HG02571 (cell line): ENCODE data around the gene PDE1C.

Experiments used
- ATAC-seq: cut with Tn5 transposase; IDR thresholded peaks from one replicate; pipeline ENCODE4 v1.9.1; 2021; ENCODE audit warnings: mild to moderate bottlenecking, moderate library complexity; ENCODE audit not compliant: unreplicated experiment

The PDE1C gene

GRCh38 chr7:31906479-31907171 lies 163.6 kb downstream of the PDE1C start:
- no peak for ATAC-seq

DNA sequence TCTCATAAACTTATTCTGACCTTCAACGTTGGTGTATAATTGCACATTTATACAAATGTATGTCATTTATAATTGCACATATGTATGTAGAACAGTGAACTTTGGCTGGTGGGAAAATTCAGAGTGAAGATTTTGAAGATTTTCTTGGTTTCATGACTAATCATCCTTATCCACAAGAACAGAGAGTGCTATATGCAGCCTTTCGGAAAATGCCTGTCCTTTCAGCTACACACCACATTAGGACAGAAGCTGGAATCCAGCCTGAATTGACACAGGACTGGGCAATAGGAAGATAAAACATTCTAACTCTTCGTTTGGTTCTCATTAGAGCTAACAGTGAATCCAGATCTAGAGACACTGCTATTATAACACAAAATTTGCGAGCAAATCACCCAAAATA lies 166.2 kb downstream of the PDE1C start:
- ATAC-seq, result no peak

GRCh38 chr7:31899356-31899927 lies 170.8 kb downstream of the PDE1C start:
- ATAC-seq, result no peak

GRCh38 chr7:31896925-31897324 lies 173.3 kb downstream of the PDE1C start:
- no peak for ATAC-seq

GRCh38 chr7:31894308-31894707 lies 175.9 kb downstream of the PDE1C start:
- ATAC-seq, result no peak

DNA sequence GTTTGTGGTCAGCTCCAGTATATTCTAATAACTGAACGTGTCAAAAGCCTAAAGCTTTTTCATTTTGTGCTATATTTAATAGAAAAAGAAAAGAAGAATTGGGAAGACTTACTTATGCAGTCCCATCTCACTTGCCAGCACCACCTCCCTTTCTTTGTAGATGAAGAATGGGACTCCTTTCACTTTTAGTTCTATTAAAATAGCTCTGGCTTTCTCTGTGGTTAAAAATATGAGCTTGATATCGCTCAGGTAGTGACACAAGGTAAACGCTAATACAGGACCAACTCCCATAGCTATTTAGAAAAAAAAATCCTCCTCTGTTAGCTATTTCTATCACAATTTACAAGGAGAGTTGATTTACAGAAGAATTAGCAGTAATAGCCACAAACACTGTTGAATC lies 176.8 kb downstream of the PDE1C start:
- no peak for ATAC-seq

DNA sequence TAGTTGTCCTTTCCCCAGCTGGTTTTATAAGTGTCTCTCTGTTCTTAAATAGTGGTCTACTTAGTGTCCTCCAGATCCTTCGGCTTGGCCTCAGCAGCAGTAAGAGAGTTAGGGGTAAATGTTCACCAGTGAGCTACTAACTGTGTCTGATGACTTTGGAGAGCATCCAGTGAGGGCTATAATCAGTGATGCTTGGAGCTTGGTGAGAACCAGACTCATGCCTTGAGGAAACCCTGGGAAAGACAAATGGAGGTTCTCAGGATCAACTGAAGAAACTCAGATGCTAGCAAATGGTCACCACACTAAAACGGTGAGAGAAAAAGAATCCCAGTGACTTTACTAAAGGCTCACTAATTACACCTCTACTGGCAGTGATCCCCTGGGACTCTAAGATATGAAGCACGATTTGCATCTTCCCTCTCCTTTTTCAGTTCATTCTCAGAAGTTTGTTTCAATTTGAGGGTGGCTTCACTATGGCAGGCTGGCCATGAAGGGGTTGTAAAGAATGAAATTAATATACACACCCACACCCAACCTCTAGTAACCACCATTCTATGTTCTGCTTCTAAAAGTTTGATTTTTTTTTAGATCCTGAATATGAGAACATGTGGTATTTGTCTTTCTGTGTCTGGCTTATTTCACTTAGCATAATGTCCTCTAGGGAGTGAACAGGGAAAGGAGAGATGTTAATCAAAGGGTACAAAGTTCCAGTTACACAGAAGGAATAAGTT lies 177.9 kb downstream of the PDE1C start:
- ATAC-seq, result peak; percentile 86

GRCh38 chr7:31890766-31891165 lies 179.4 kb downstream of the PDE1C start:
- no peak for ATAC-seq

- no peak for ATAC-seq
Measured at GRCh38 chr7:31890198-31890597, 180.0 kb downstream of the PDE1C start.

GRCh38 chr7:31887006-31887405 lies 183.2 kb downstream of the PDE1C start:
- no peak for ATAC-seq

DNA sequence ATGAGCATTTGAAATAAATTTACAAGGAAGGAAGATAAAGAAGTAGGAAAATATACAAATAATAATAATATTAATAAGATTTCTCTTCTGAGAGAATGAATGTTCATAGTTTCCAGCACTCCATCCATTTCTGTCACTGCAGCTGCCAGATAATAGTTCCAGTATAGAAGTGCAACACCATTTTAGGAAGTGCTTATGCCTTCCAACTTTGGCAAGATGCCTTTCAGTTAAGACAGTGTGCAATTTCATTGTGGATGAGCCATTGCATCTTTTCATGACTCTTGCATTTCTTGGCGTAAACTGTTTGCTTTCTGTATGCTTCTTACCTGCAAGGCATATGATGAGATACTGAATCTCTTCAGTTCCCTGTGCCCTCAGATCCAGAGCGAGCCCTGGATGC lies 185.0 kb downstream of the PDE1C start:
- ATAC-seq, result no peak

- peak; percentile 70 for ATAC-seq
Measured at GRCh38 chr7:31883761-31884164, 186.4 kb downstream of the PDE1C start.

- ATAC-seq, result no peak
Measured at GRCh38 chr7:31882187-31882586, 188.0 kb downstream of the PDE1C start.

DNA sequence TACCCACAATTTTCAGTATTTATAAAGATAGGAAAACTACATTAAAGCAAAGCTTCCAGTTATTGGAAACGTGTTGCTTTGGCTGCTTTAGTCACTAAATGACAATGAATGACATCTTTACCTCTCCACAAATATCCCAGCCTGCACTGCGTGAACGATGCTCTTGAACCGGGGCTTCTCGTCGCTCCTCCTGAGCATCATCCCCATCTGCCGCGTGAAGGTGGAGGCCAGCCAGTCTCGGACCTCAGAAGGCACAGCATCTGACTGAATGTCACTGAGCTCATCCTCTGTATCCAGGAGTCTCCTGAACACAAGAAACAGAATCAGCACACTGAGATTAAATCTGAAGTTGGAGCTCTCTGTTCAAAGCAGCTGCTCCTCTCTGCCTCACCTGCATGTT lies 191.3 kb downstream of the PDE1C start:
- no peak for ATAC-seq

DNA sequence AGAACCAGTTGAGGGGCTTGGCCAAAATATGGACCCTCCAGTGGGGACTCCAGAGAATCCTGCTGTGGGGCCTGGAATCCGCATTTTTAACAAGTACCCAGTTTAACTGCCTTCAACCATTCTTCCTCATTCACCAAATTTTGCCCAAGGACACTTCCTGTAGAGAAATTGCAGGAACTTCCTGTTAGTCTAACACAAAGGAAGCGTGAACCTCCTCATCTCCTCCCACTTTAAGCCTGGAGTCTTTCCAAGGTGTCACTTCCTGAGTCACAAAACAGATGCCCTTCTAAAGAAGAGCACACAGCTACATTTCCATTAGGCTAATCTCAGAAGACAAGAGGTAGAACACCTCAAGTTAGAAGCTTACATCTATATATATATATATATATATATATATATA lies 194.8 kb downstream of the PDE1C start:
- ATAC-seq, result no peak

- no peak for ATAC-seq
Measured at GRCh38 chr7:31874631-31875386, 195.4 kb downstream of the PDE1C start.

- no peak for ATAC-seq
Measured at GRCh38 chr7:31873816-31874597, 196.2 kb downstream of the PDE1C start.

DNA sequence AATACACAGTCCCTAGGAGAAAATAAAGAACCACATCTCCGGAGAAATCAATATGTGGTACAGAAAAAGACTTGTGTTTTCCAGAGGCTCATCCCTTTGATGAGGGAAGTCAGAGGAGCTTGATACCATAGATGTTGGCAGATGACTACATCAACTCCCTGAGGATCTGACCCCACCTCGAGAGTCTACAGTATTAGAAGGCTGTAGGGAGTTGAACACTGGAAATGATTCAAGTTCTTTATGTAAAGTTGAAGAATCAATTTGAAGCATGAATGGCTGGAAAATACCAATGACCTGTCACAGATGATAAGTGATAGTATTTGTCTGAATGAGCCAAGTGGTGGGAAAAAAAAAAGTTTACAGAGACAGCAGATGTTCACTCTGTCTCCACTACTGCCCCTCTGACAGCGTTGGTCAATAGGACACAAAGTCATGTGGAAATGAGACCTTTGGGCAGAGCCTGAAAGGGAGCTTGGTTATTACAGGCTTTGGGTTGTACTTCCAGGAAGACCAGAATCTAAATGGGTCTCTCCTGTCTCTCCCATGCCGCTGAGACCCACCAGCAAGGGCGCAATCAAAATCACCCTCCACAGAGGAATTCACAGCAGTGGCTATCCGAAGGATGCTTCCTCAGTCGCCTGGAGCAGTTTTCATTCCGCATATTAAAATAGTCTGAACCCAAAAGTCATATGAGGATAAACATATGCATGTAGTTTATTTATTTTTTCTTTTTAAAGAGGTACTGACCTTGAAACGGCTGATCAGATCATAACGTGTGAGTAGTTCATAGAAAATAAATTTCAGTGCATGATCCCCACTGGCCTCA lies 197.4 kb downstream of the PDE1C start:
- ATAC-seq, result no peak

DNA sequence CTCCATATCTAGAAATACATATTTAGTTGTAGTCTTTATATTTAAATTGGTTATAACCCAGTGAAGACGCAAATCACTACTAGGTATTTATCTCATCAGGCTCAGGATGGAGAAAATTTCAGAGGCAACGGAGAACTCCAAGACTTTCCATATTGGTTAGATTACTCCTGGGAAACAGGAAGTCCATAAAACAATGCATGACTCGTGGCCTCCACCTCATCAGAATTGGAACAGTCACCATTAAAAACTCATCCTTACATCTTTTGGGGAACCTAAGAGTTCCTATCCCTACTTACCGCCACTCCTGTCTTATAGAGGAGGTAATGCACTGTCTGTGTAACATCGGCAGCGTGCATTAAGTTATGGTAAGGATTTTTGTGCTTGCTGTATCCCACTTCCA lies 205.6 kb downstream of the PDE1C start:
- no peak for ATAC-seq

DNA sequence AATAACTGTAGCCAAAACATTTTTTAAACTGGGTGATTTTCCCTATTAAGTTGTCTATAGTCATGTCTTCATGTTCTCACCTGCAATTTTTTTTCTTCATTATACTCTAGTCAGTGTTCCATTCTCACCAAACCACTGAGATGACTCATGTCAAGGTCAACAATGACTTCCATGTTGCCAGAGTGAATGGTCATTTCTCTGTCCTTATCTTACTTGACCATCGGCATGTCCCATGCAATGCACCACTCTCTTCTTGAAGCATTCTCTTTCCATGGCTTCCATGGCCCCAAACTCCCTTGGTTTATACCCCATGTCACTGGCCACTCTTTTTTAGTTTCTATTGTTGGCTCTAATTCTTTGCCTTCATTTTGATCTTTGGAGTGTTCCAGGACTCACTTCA lies 209.3 kb downstream of the PDE1C start:
- ATAC-seq, result no peak
